Measurements from ENCODE around the gene KRTAP10-9.

DNA sequence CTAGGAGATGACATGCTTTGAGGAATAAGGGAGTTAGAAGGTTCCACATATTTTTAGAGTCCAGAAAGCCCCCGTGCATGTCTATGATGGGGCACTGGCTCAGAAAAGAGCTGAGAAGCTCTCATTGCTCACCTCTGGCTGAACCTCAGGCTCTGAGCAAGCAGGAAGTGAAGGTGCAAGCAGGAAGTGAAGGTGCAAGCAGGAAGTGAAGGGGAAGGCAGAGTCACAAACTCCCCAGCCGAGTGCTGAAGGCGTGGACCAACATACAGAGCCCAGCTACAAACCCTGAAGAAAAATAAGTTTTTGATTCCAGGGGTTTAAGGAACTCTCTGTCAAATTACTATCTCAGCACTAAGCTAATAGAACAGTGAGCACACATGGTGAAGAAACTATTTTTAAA, 8.0 kb upstream of the KRTAP10-9 start:
- TF ChIP-seq, protein P1, sequence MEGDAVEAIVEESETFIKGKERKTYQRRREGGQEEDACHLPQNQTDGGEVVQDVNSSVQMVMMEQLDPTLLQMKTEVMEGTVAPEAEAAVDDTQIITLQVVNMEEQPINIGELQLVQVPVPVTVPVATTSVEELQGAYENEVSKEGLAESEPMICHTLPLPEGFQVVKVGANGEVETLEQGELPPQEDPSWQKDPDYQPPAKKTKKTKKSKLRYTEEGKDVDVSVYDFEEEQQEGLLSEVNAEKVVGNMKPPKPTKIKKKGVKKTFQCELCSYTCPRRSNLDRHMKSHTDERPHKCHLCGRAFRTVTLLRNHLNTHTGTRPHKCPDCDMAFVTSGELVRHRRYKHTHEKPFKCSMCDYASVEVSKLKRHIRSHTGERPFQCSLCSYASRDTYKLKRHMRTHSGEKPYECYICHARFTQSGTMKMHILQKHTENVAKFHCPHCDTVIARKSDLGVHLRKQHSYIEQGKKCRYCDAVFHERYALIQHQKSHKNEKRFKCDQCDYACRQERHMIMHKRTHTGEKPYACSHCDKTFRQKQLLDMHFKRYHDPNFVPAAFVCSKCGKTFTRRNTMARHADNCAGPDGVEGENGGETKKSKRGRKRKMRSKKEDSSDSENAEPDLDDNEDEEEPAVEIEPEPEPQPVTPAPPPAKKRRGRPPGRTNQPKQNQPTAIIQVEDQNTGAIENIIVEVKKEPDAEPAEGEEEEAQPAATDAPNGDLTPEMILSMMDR (IDR thresholded peaks at IDR 0.05) = no peak
- no peak for TF ChIP-seq POLR2A (IDR thresholded peaks at IDR 0.05)
